ENCODE results near the gene SEC14L3. TPM values are rescaled to one million over a fixed set of nuclear protein-coding genes. Genes with fewer than 3 reads are reported as not detected.
A peak's percentile ranks its signal among the peaks of the same experiment; 100 is the strongest.

Gene SEC14L3
- total RNA-seq, 2 experiments from 2014 or later = not detected

- Histone ChIP-seq H3K4me1 (ENCODE audit: insufficient read depth, low read length, poor library complexity, severe bottlenecking) (no peaks in the 10 kb centered on the region), H3K9me2 (ENCODE audit: insufficient read depth, low read length) (no peaks in the 10 kb centered on the region), H4K20me1 (ENCODE audit: insufficient read depth, low read length) (no peaks in the 10 kb centered on the region), H3K79me2 (ENCODE audit: insufficient read depth, low read depth, low read length) (no peaks in the 10 kb centered on the region), H3K4me3 (ENCODE audit: low read depth, low read length, poor library complexity, severe bottlenecking) (no peak overlapping the region), H3K36me3 (ENCODE audit: insufficient read depth, low read length) (no peaks in the 10 kb centered on the region), H3K9me3 (ENCODE audit: low read length) (no peaks in the 10 kb centered on the region), H3K27ac (ENCODE audit: low read depth, low read length, poor library complexity, severe bottlenecking) (no peak overlapping the region), H3K4me2 (ENCODE audit: low read length) (no peak overlapping the region), H2AFZ (ENCODE audit: low read length) (no peak overlapping the region)
- intact Hi-C loops (cut with micrococcal nuclease; ENCODE audit: unreplicated experiment) = no loop called here
- BruUV-seq (replicated peaks) = no TSS peak
- CTCF ChIA-PET (ENCODE audit: unreplicated experiment) = no interaction called here
- DNase-seq (ENCODE audit: low spot score) = no peak
- POLR2A ChIA-PET = no interaction called here
- TF ChIP-seq EZH2phosphoT487 (IDR thresholded peaks at IDR 0.05; ENCODE audit: borderline replicate concordance, low read depth, low read length) (no peak), CTCF (conservative IDR thresholded peaks at IDR 0.05; ENCODE audit: low read length) (no peak)
Observed at GRCh38 chr22:30460147-30460546, 11.7 kb downstream of the SEC14L3 start.

GRCh38 chr22:30459181-30460052 lies 12.4 kb downstream of the SEC14L3 start:
- no TSS peak for BruUV-seq (replicated peaks)
- H3K4me2 ChIP-seq (ENCODE audit: low read length) = no peak overlapping the region
- H3K4me1 ChIP-seq (ENCODE audit: insufficient read depth, low read length, poor library complexity, severe bottlenecking) = no peaks in the 10 kb centered on the region
- H3K79me2 ChIP-seq (ENCODE audit: insufficient read depth, low read depth, low read length) = no peaks in the 10 kb centered on the region
- H3K27ac ChIP-seq (ENCODE audit: low read depth, low read length, poor library complexity, severe bottlenecking) = no peak overlapping the region
- H3K9me2 ChIP-seq (ENCODE audit: insufficient read depth, low read length) = no peaks in the 10 kb centered on the region
- H3K9me3 ChIP-seq (ENCODE audit: low read length) = no peaks in the 10 kb centered on the region
- ChIA-PET CTCF (ENCODE audit: unreplicated experiment) (no interaction called here), POLR2A (interaction anchor here (1.1 kb wide), 1 partner anchor 19 kb away, joined by 3 read pairs; no protein-coding TSS in a partner anchor)
- no peak for TF ChIP-seq EZH2phosphoT487 (IDR thresholded peaks at IDR 0.05; ENCODE audit: borderline replicate concordance, low read depth, low read length)
- TF ChIP-seq CTCF (conservative IDR thresholded peaks at IDR 0.05; ENCODE audit: low read length) = no peak
- no peaks in the 10 kb centered on the region for H4K20me1 ChIP-seq (ENCODE audit: insufficient read depth, low read length)
- no peak overlapping the region for H3K4me3 ChIP-seq (ENCODE audit: low read depth, low read length, poor library complexity, severe bottlenecking)
- intact Hi-C loops (cut with micrococcal nuclease; ENCODE audit: unreplicated experiment) = no loop called here
- H3K36me3 ChIP-seq (ENCODE audit: insufficient read depth, low read length) = no peaks in the 10 kb centered on the region
- peak; percentile 20 for DNase-seq (ENCODE audit: low spot score)
- H2AFZ ChIP-seq (ENCODE audit: low read length) = no peak overlapping the region

GRCh38 chr22:30457981-30458380 lies 13.8 kb downstream of the SEC14L3 start:
- CTCF ChIA-PET (ENCODE audit: unreplicated experiment) = no interaction called here
- BruUV-seq (replicated peaks) = no TSS peak
- no peak overlapping the region for H3K4me3 ChIP-seq (ENCODE audit: low read depth, low read length, poor library complexity, severe bottlenecking)
- no peak for DNase-seq (ENCODE audit: low spot score)
- no peak overlapping the region for H2AFZ ChIP-seq (ENCODE audit: low read length)
- intact Hi-C loops (cut with micrococcal nuclease; ENCODE audit: unreplicated experiment) = no loop called here
- no peak overlapping the region for H3K4me2 ChIP-seq (ENCODE audit: low read length)
- POLR2A ChIA-PET = no interaction called here
- no peaks in the 10 kb centered on the region for H4K20me1 ChIP-seq (ENCODE audit: insufficient read depth, low read length)
- no peak for TF ChIP-seq CTCF (conservative IDR thresholded peaks at IDR 0.05; ENCODE audit: low read length)
- TF ChIP-seq EZH2phosphoT487 (IDR thresholded peaks at IDR 0.05; ENCODE audit: borderline replicate concordance, low read depth, low read length) = no peak
- no peak overlapping the region for H3K27ac ChIP-seq (ENCODE audit: low read depth, low read length, poor library complexity, severe bottlenecking)
- no peaks in the 10 kb centered on the region for H3K4me1 ChIP-seq (ENCODE audit: insufficient read depth, low read length, poor library complexity, severe bottlenecking)
- no peaks in the 10 kb centered on the region for H3K9me2 ChIP-seq (ENCODE audit: insufficient read depth, low read length)
- H3K9me3 ChIP-seq (ENCODE audit: low read length) = no peaks in the 10 kb centered on the region
- no peaks in the 10 kb centered on the region for H3K79me2 ChIP-seq (ENCODE audit: insufficient read depth, low read depth, low read length)
- no peaks in the 10 kb centered on the region for H3K36me3 ChIP-seq (ENCODE audit: insufficient read depth, low read length)

Data from OCI-LY7 (cell line).